ENCODE results near the gene NUP62. TPM values are rescaled to one million over a fixed set of nuclear protein-coding genes. Genes with fewer than 3 reads are reported as not detected.
A peak's percentile ranks its signal among the peaks of the same experiment; 100 is the strongest.

NUP62 gene
- total RNA-seq, 1 experiment from 2014 or later, result 127 TPM

DNA sequence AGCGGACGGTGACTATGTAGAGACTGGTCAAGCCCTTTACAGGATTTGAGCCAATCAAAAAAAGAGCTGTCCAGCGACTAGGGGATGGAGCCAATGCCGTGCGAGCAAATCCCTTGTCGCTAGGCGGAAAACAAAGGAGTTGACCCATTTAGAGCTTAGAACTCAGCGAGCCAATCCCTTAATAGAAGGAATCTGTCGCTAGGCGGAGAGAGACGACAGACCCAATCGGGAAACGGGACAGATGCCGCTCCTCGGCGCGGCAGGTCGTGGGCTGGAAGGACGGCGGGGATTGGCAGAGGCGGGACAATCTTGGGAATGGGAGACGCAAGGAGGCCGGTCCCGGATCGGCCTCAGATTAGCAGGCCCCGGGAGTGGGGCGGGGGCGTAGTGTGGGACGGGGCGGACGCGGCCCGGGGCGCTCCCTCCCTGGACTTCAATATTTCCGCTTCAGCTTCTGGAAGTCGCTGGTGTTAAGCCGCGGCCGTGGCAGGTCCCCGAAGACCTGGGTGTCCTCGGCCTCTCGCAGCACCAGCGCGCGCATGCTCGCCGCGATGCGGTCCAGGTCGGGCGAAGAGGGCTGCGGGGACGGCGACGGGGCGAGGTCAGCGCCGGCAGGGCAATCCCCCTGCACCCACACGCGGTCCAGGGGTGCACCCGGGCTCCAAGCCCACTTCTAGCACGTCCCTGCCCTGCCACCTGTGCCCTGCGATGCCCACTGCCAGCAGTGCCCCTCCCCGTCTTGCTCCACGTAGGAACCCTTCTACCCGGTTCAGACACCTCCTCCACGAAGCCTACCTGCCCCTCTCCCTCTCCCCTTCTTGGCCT lies 59.6 kb downstream of the NUP62 start:
- H2AFZ ChIP-seq (ENCODE audit: low read length), result no peak overlapping the region
- H3K27ac Mint-ChIP-seq, result peak overlapping the region; percentile 94 to 99 (median 97); a peak in 6 of 7 replicates
- peaks cover 22 to 28% of the 10 kb centered on the region in 2 experiments for H3K4me1 Mint-ChIP-seq

More for the DNA sequence above, 59.6 kb downstream of the NUP62 start:
- Histone ChIP-seq H2AK5ac (ENCODE audit: insufficient read length, low read length) (no peak overlapping the region), H3K14ac (ENCODE audit: insufficient read depth, low read length) (peak overlapping the region; percentile 80), H3K23ac (ENCODE audit: insufficient read length, low read depth, low read length) (no peak overlapping the region), H3K4ac (ENCODE audit: low read depth, low read length) (no peak overlapping the region), H3K79me1 (ENCODE audit: insufficient read depth, low read depth, low read length, poor library complexity, severe bottlenecking) (peaks cover 4% of the 10 kb centered on the region), H3K27me3 (ENCODE audit: insufficient read depth, low read length) (no peaks in the 10 kb centered on the region), H3K56ac (ENCODE audit: insufficient read length, low read depth, low read length) (no peak overlapping the region), H3K18ac (ENCODE audit: insufficient read length, low read depth, low read length) (peak overlapping the region; percentile 78), H3K23me2 (ENCODE audit: insufficient read length, low read depth, low read length, poor library complexity, severe bottlenecking) (peaks cover 15% of the 10 kb centered on the region), H4K20me1 (ENCODE audit: control insufficient read depth, insufficient read depth, insufficient read length) (no peaks in the 10 kb centered on the region), H4K8ac (replicated peaks; ENCODE audit: insufficient read length, low read depth, low read length) (no peak overlapping the region), H2BK15ac (ENCODE audit: low read depth, low read length) (no peak overlapping the region), H4K91ac (ENCODE audit: insufficient read length, low read depth, low read length) (no peak overlapping the region), H4K5ac (ENCODE audit: insufficient read length, low read depth, low read length) (peak overlapping the region; percentile 7), H3K27ac (ENCODE audit: insufficient read length, low read depth, low read length) (no peak overlapping the region), H3K4me2 (ENCODE audit: insufficient read depth, insufficient read length, low read length) (peak overlapping the region; percentile 60), H3K9me3 (ENCODE audit: control insufficient read depth, low read depth, low read length) (no peaks in the 10 kb centered on the region), H2BK20ac (ENCODE audit: low read depth, low read length, poor library complexity, severe bottlenecking) (no peak overlapping the region), H3K4me1 (ENCODE audit: insufficient read depth, low read length) (peaks cover 2% of the 10 kb centered on the region; the same call in 1 of the 2 replicates), H2BK12ac (ENCODE audit: insufficient read length, low read depth, low read length) (no peak overlapping the region), H3T11ph (ENCODE audit: low read length) (no peak overlapping the region), H2BK5ac (ENCODE audit: insufficient read length, low read length) (no peak overlapping the region), H2BK120ac (ENCODE audit: low read depth, low read length, poor library complexity, severe bottlenecking) (no peak overlapping the region), H3K79me2 (ENCODE audit: insufficient read depth, low read length) (no peaks in the 10 kb centered on the region; the same call in 1 of the 2 replicates), H3K9ac (ENCODE audit: extremely low read depth, insufficient read length, low read length) (peak overlapping the region; percentile 48)
- H3K36me3 Mint-ChIP-seq (ENCODE audit: insufficient read depth in 1 of 3, low read depth in 3 of 3), result peaks cover 12 to 26% (median 12%) of the 10 kb centered on the region in 3 experiments; a peak in 6 of 7 replicates
- no peaks in the 10 kb centered on the region for H3K9me3 Mint-ChIP-seq
- WGBS (ENCODE audit: extremely low coverage, insufficient read length, low lambda C conversion rate), result no CpG with 5 or more reads among the region's 67 CpGs
- H3K27me3 Mint-ChIP-seq (ENCODE audit: low read depth), result no peaks in the 10 kb centered on the region
- peak; percentile 99 for DNase-seq
- TF ChIP-seq, protein P1, sequence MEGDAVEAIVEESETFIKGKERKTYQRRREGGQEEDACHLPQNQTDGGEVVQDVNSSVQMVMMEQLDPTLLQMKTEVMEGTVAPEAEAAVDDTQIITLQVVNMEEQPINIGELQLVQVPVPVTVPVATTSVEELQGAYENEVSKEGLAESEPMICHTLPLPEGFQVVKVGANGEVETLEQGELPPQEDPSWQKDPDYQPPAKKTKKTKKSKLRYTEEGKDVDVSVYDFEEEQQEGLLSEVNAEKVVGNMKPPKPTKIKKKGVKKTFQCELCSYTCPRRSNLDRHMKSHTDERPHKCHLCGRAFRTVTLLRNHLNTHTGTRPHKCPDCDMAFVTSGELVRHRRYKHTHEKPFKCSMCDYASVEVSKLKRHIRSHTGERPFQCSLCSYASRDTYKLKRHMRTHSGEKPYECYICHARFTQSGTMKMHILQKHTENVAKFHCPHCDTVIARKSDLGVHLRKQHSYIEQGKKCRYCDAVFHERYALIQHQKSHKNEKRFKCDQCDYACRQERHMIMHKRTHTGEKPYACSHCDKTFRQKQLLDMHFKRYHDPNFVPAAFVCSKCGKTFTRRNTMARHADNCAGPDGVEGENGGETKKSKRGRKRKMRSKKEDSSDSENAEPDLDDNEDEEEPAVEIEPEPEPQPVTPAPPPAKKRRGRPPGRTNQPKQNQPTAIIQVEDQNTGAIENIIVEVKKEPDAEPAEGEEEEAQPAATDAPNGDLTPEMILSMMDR (conservative IDR thresholded peaks at IDR 0.05), result no peak
- no peak overlapping the region for H3K4me3 Mint-ChIP-seq
